NCI-H2196 (cell line): Measurements from ENCODE around the gene HSPA12B.

ENCODE experiments used
- DNase-seq: peaks from one replicate; lab custom pipeline; 2025; ENCODE audit not compliant: unreplicated experiment; lab: John Stamatoyannopoulos, UW

The HSPA12B gene

GRCh38 chr20:3745686-3746173, 13.2 kb downstream of the HSPA12B start:
- no peak for DNase-seq

GRCh38 chr20:3747471-3747870, 15.0 kb downstream of the HSPA12B start:
- no peak for DNase-seq

- DNase-seq: no peak
Measured at GRCh38 chr20:3748073-3748472, 15.6 kb downstream of the HSPA12B start.

- no peak for DNase-seq
Measured at GRCh38 chr20:3749087-3749688, 16.7 kb downstream of the HSPA12B start.

DNA sequence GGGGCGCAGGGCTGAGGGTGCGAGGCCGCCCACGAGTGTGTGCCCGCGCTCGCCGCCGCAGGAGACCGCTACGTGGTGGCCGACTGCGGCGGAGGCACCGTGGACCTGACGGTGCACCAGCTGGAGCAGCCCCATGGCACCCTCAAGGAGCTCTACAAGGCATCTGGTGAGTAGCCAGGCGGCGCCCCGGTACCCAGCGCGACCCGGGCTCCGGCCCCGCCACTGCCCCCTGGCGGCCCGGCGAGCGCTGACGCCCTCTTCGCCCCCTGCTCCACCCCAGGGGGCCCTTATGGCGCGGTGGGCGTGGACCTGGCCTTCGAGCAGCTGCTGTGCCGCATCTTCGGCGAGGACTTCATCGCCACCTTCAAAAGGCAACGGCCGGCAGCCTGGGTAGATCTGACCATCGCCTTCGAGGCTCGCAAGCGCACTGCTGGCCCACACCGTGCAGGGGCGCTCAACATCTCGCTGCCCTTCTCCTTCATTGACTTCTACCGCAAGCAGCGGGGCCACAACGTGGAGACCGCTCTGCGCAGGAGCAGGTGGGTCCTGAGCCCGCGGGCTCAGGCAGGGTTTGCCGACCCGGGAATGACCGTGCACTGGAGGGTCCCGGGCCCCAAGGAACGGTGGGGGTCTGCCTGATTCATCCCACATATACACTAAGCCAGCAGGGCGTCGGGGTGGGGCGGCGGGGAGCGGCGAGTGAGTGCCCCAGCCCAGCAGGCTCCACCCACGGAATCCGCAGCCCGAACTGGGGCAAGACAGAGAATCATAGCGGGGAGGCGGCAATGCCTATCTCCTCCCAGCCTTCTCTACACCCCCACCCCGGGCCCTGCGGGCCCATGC, 17.4 kb downstream of the HSPA12B start:
- DNase-seq: no peak

DNA sequence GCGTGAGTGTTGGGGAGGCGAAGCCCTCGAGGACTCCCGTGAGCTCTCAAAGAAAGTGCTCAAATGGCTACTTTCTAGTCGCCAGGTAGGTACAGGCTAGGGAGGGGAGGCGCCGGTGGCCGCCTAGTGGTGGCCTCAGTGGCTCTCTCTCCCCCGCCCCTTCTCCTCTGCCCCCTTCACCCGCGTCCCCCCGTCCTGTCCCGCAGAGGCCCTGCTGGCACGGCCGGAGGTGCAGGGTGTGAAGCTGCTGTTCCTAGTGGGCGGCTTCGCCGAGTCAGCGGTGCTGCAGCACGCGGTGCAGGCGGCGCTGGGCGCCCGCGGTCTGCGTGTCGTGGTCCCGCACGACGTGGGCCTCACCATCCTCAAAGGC, 18.8 kb downstream of the HSPA12B start:
- DNase-seq: no peak

- DNase-seq: peak; percentile 86
Measured at GRCh38 chr20:3751675-3752385, 19.3 kb downstream of the HSPA12B start.

- DNase-seq: peak; percentile 48
Measured at GRCh38 chr20:3752386-3752759, 19.9 kb downstream of the HSPA12B start.

DNA sequence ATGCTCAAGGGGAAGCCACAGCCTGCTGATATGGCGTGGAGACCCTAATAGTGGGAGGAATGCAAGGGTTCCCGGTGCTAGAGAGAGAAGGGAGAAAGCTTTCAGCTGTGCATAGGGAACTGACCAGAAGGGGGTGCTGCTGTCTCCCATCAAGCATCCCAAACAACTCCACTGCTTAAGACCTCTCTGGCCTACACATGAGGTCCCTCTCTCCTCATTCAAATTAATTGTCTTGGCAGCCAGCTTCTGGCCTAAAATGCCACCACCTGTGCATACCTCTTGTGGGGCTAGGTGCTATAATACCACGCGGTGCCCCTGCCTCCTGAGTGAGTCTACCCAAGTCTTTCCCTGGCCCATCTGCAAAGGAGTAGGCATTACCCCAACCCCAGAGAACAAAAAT, 20.6 kb downstream of the HSPA12B start:
- DNase-seq: peak; percentile 61

- DNase-seq: no peak
Measured at GRCh38 chr20:3753501-3754275, 21.2 kb downstream of the HSPA12B start.

DNA sequence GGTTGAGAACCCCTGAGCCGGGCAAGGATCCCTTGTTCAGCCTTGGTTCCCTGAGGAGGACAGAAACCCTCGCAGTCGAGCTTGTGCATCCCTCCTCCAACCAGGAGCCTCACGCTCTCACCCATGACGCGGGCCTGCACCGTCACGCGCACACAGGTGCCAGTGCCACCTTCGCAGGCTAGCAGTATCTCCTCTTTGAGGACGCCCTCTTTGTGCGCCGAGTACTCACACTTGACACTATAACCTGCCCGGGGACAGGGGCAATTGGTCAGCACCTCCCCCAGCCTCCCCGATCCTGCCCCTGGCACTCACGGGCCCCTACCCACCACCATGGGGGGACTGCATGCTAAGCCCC, 21.8 kb downstream of the HSPA12B start:
- no peak for DNase-seq

DNA sequence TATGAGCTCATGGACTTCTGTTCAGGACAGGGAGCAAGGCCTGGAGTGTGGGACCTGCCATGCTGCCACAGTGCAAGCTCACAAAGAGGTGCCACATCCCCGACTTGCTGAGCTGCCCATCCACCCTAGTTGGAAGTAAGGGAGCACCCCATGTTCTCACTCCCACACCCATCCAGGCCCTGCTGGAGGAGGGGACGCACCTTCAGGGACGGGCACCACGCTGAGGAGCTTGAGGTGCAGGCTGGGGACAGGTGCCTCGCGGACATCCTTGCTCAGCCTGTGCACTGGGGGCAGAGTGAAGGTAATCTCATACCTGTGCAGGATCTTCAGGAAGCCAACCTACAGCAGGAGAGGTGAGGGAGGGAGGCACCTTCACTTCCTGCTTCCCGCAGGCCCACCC, 22.8 kb downstream of the HSPA12B start:
- no peak for DNase-seq

GRCh38 chr20:3755814-3756480, 23.5 kb downstream of the HSPA12B start:
- no peak for DNase-seq

DNA sequence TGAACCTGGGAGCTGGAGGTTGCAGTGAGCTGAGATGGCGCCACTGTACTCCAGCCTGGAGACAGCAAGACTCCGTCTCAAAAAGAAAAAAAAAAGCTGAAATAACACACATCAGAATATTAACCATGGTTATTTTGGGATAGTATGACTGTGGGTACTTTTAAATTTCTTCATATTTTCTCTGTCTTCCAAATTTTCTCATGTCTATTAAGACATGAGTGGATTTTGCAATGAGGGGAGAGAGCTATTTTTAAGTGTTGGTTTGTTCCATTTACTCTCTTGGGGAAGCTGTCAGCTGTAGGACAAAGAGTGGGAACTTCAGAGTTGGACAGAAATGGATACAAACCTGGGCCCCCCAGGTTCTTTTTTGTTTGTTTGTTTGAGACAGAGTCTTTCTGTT, 24.8 kb downstream of the HSPA12B start:
- DNase-seq: no peak

GRCh38 chr20:3758566-3758965, 26.1 kb downstream of the HSPA12B start:
- no peak for DNase-seq

DNA sequence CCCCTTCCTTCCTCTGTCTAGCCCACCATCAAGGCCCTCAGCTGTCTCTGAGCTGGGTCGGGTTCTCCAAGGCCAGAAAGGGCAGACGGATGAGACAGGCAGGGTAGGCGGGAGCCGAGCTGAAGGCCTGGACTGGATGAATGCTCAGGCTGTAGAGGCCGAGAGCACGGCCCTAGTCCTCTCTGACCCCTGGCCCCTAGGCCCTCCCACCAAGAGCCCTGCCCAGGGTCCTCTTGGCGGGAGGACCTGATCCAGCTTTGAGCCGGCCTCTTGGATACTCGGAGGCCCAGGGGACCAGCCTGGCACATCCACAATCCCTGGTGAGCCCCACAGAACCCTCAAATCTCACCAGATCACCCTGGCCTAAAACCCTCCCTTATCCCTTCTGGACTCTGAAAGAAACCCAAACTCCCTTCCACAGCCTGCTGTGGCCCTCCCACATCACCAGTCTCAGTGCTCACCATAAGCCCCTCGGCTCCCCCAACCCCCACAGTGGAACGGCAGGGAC, 26.9 kb downstream of the HSPA12B start:
- no peak for DNase-seq

DNA sequence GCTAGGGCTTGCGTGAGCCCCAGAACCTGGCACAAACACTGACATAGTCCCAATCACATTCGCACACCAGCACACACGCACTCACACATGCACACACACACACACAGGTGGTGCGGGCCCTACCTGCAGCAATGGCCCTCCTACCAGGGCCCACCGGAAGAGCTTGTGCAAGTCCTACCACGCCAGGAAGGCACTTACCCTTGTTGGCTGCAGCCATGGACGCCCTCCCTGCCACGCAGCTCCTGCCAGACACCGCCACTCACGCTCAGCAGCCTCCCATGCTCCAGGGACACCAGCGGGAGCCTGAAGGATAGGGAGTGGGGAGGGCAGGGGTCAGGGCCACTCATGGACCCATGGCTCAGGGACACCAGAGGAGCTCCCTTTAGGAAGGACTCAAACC, 27.4 kb downstream of the HSPA12B start:
- DNase-seq: no peak

- DNase-seq: no peak
Measured at GRCh38 chr20:3760655-3761348, 28.3 kb downstream of the HSPA12B start.

DNA sequence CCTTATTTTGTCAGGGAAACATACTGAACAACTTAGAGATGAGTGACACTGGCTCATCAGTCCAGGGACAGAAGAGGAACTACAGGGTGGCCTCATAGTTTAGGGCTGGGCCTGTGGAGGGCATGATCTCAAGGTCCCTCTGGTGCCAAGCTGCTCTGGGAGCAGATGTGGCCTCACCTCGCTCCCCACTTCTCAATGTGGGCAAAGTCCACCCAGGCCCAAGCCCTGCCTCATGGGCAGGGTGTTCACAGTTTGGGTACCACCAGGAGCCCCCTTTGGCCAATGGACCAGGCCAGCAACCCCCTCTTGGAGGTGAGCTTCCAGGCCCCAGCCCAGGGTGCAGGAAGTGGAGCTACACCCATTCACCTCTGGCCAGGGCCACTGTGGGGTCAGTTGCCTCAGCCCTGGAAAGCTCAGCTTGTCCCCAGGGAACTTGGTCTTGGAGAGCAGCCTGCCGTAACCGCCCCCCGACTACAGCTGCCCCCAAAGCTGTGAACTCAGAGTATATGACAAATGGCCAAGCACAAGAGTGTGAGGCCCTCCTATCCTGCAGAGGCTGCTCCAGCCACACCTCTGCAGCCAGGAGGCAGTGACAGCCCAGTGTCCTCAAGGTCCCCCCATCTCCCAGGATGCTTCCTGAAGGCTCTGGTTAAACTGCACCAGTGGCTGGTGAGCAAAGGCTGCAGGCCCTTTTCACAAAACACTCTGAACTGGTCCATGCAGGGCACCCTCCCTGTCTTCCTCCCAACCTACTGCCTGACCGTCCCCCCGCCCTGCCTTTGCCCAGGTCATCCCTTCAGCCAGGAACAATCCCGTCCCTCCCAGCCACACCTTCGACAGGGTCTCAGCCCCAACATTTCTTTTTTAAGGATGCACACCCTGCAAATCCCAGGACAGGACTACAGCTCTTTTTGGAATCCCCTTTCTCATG, 31.5 kb downstream of the HSPA12B start:
- DNase-seq: no peak
